ENCODE results near the gene SECTM1. TPM values are rescaled to one million over a fixed set of nuclear protein-coding genes. Genes with fewer than 3 reads are reported as not detected.

SECTM1 gene
- total and polyA plus RNA-seq, 9 of the 15 experiments (the other 6 are each of a cell fraction or from before 2014, with no cell fraction given) = 0.11 to 0.46 (median 0.18) TPM; not detected in 6

DNA sequence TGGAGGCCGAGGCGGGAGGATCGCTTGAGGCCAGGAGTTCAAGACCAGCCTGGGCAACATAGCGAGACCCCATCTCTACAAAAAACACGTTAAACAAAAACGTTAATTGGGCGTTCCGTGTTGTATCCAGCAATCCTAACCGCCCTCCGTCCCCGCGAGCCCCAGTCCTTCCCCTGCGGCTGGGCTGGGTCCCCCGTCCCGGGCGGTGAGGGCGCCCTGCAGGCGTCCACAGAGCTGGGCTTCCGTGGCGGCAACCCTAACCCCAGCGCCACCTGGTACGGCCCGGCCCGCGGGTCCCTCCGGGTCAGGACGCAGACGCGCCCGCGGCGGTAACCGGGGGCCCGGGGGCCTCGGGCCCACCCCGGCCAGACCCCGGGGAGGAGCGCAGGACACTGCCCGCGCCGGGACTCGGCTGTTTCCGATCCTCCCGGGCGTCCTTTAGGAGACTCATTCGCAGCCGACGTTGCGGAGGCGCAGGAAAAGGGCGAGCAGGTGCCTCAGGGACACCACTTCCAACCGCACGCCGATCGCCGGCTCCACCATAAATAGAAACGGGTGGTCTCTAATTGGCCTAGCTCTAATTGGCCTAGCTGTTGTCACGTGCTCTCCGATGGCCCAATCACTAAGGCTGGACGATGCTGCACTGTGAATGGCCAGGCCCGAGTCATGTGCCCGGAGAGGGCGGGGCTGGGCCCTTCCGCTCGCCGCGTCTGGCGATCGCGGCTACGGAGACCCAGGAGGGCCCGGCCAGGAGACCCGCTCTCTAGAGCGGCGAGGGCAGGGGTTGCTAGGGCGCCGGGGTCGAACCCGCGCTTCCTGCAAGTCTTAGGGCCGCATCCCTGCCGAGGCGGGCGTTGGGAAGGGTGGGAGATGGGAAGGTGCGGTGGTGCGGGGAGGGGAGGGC, 41.1 kb downstream of the SECTM1 start (continued):
- TF ChIP-seq, protein P1, sequence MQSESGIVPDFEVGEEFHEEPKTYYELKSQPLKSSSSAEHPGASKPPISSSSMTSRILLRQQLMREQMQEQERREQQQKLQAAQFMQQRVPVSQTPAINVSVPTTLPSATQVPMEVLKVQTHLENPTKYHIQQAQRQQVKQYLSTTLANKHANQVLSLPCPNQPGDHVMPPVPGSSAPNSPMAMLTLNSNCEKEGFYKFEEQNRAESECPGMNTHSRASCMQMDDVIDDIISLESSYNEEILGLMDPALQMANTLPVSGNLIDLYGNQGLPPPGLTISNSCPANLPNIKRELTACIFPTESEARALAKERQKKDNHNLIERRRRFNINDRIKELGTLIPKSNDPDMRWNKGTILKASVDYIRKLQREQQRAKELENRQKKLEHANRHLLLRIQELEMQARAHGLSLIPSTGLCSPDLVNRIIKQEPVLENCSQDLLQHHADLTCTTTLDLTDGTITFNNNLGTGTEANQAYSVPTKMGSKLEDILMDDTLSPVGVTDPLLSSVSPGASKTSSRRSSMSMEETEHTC (IDR thresholded peaks at IDR 0.05) = no peak
- no peak for TF ChIP-seq HEY1 (CRISPR knock-in tag; IDR thresholded peaks at IDR 0.05; ENCODE audit: borderline replicate concordance)
- TF ChIP-seq MAZ (CRISPR knock-in tag; conservative IDR thresholded peaks at IDR 0.05 in 1 of 2, IDR thresholded peaks at IDR 0.05 in 1 of 2) = peak; percentile 79 to 84
- no peak for TF ChIP-seq ZNF551 (CRISPR knock-in tag; IDR thresholded peaks at IDR 0.05)
- no peak for TF ChIP-seq HLTF (IDR thresholded peaks at IDR 0.05)
- TF ChIP-seq HNRNPH1 (optimal IDR thresholded peaks at IDR 0.05; ENCODE audit: low read depth, low read length) = no peak
- no peak for TF ChIP-seq COPS2 (conservative IDR thresholded peaks at IDR 0.05)
- TF ChIP-seq, protein P2, sequence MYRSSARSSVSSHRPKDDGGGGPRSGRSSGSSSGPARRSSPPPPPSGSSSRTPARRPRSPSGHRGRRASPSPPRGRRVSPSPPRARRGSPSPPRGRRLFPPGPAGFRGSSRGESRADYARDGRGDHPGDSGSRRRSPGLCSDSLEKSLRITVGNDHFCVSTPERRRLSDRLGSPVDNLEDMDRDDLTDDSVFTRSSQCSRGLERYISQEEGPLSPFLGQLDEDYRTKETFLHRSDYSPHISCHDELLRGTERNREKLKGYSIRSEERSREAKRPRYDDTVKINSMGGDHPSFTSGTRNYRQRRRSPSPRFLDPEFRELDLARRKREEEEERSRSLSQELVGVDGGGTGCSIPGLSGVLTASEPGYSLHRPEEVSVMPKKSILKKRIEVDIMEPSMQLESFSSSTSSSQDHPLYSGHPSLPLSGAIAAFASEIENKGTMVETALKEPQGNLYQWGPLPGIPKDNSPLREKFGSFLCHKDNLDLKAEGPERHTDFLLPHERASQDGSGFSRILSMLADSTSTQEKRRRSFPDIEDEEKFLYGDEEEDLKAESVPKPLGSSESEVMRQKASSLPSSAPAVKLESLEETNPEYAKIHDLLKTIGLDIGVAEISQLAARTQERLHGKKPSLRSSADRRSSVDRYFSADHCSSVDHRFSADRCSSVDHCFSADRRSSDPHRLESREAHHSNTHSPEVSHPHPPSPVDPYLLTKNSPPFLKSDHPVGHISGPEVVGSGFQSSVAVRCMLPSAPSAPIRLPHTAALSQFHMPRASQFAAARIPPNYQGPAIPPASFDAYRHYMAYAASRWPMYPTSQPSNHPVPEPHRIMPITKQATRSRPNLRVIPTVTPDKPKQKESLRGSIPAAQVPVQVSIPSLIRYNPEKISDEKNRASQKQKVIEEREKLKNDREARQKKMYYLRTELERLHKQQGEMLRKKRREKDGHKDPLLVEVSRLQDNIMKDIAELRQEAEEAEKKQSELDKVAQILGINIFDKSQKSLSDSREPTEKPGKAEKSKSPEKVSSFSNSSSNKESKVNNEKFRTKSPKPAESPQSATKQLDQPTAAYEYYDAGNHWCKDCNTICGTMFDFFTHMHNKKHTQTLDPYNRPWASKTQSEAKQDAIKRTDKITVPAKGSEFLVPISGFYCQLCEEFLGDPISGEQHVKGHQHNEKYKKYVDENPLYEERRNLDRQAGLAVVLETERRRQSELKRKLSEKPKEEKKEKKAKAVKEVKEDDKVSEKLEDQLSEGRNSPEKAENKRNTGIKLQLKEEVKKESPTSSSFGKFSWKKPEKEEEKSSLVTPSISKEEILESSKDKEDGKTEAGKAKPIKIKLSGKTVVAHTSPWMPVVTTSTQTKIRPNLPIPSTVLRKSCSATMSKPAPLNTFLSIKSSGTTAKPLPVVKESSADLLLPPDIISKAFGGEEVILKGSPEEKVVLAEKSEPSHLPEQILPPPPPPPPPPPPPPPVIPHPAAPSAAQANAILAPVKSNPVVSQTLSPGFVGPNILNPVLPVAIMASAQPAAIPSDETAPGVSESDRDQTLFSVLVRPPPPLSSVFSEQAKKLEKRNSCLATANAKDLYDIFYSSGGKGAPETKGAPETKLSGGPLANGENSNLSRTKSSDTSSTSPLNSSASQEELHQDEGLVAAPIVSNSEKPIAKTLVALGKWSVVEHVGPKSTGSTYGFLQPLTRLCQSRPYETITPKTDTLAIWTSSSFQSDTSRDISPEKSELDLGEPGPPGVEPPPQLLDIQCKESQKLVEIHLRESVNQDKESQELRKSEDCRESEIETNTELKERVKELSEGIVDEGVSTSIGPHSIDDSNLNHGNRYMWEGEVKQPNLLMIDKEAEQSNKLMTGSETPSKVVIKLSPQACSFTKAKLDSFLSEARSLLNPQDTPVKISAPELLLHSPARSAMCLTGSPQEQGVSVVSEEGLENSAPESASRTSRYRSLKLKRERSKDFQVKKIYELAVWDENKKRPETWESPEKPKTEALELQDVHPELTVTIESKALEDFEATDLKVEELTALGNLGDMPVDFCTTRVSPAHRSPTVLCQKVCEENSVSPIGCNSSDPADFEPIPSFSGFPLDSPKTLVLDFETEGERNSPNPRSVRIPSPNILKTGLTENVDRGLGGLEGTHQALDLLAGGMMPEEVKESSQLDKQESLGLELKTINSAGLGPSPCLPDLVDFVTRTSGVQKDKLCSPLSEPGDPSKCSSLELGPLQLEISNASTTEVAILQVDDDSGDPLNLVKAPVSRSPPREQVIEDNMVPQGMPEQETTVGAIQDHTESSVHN (IDR thresholded peaks at IDR 0.05; ENCODE audit: borderline replicate concordance in 1 of 2, low read depth in 1 of 2) = no peak
- no peak for TF ChIP-seq MAFF (IDR thresholded peaks at IDR 0.05; ENCODE audit: low read length)
- no peak; the same call in 1 of the 2 replicates for TF ChIP-seq TEAD4 (IDR thresholded peaks at IDR 0.05; ENCODE audit: low read length)
- TF ChIP-seq TEAD4 (CRISPR knock-in tag; IDR thresholded peaks at IDR 0.05; ENCODE audit: borderline replicate concordance) = no peak
- TF ChIP-seq, protein P3, sequence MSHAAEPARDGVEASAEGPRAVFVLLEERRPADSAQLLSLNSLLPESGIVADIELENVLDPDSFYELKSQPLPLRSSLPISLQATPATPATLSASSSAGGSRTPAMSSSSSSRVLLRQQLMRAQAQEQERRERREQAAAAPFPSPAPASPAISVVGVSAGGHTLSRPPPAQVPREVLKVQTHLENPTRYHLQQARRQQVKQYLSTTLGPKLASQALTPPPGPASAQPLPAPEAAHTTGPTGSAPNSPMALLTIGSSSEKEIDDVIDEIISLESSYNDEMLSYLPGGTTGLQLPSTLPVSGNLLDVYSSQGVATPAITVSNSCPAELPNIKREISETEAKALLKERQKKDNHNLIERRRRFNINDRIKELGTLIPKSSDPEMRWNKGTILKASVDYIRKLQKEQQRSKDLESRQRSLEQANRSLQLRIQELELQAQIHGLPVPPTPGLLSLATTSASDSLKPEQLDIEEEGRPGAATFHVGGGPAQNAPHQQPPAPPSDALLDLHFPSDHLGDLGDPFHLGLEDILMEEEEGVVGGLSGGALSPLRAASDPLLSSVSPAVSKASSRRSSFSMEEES (CRISPR knock-in tag; IDR thresholded peaks at IDR 0.05) = peak; percentile 99
- 0 out of 2 replicates have a peak, but pooled peaks have one; percentile 68 for TF ChIP-seq ZBED1 (IDR thresholded peaks at IDR 0.05)
- peak; percentile 73; the same call in 1 of the 2 replicates for TF ChIP-seq ZNF282 (CRISPR knock-in tag; IDR thresholded peaks at IDR 0.05)
- no peak for TF ChIP-seq ZNF695 (CRISPR knock-in tag; IDR thresholded peaks at IDR 0.05)
